Heart left ventricle (tissue), 16 donors: ENCODE results near the gene TRIAP1. TPM values are rescaled to one million over a fixed set of nuclear protein-coding genes. Genes with fewer than 3 reads are reported as not detected.

Experiments used
- ATAC-seq, 4 donors: fragments of 200-7000 bp; cut with Tn5 transposase; one replicate each; pipeline ENCODE4 v1.9.1; 2020 to 2022; ENCODE audit warnings: moderate library complexity in 4 of 4, mild to moderate bottlenecking in 3 of 4, moderate number of reproducible peaks in 1 of 4
- DNase-seq, 5 donors: peaks; one replicate each; pipeline ENCODE4 v3.0.0-alpha.2; 2020
- H3K27ac ChIP-seq, 12 donors: fragments of 200-600 bp; sonication (generic) in 4 of 12; one replicate each; pipeline versions ENCODE4 v1.5.0 to v1.8.0; 2016 to 2022; ENCODE audit warnings: mild to moderate bottlenecking in 2 of 12
- H3K27me3 ChIP-seq, 9 donors: fragments of 200-600 bp; sonication (generic) in 2 of 9; one replicate each; pipeline versions ENCODE4 v1.5.1 to v1.8.0; 2016 to 2022; ENCODE audit warnings: mild to moderate bottlenecking in 3 of 9
- H3K36me3 ChIP-seq, 9 donors: fragments of 200-600 bp; sonication (generic) in 2 of 9; one replicate each; pipeline versions ENCODE4 v1.5.0 to v1.8.0; 2018 to 2022; ENCODE audit warnings: mild to moderate bottlenecking in 2 of 9
- H3K4me1 ChIP-seq, 12 donors: fragments of 200-600 bp; sonication (generic) in 4 of 12; one replicate each; pipeline versions ENCODE4 v1.5.0 to v1.8.0; 2016 to 2022; ENCODE audit warnings: mild to moderate bottlenecking in 3 of 12
- H3K4me3 ChIP-seq, 12 donors: fragments of 200-600 bp; sonication (generic) in 4 of 12; one replicate each; pipeline versions ENCODE4 v1.5.0 to v1.8.0; 2017 to 2022; ENCODE audit warnings: mild to moderate bottlenecking in 9 of 12, moderate library complexity in 4 of 12
- H3K9me3 ChIP-seq, 12 donors: fragments of 200-600 bp; sonication (generic) in 4 of 12; one replicate each; pipeline versions ENCODE4 v1.5.0 to v1.8.0; 2016 to 2022; ENCODE audit warnings: mild to moderate bottlenecking in 1 of 12
- POLR2A ChIP-seq, 2 donors: fragments of 450-650 bp; IDR thresholded peaks; one replicate each; pipeline ENCODE4 v1.6.1; 2017; ENCODE audit warnings: antibody characterized with exemption in 2 of 2, mild to moderate bottlenecking in 2 of 2, moderate library complexity in 2 of 2
- WGBS, 4 donors: extraction: QIAGEN DNeasy Blood & Tissue Kit in 2 of 4; methylation state at CpG; one replicate each; pipeline versions ENCODE4 v1.1.5 to v1.1.7; 2013 to 2018; 5-methylcytosine and 5-hydroxymethylcytosine counted together
- intact Hi-C, 10 donors: fragments of 100-400 bp; cut with DNase I; formaldehyde crosslinking; loops; one replicate each; pipeline versions ENCODE4 v1.11.1 to v1.14.2; 2022
- polyA plus RNA-seq, 2 donors: library from polyadenylated mRNA; stranded (reverse); fragments of 200-250 nt; gene quantifications; one replicate each; pipeline ENCODE4 v1.2.3, GENCODE V29; 2013
- total RNA-seq, 9 donors: library from RNA; depleted of rRNA in 2 of 9; stranded (reverse); fragments of >200 nt in 2 of 9; fragmentation: NEBNext Ultra II Directional in 3 of 9; extraction: Animal tissue kit (Norgen Biotek cat#: 25700) in 3 of 9; gene quantifications; one replicate each; pipeline versions ENCODE4 v1.1.0 to v1.2.4, GENCODE V29; 2016 to 2023
- TF ChIP-seq, protein P1 (sequence below), 12 donors: fragments of 200-600 bp; sonication (generic) in 4 of 12; IDR thresholded peaks; one replicate each; pipeline versions ENCODE4 v1.5.0 to v1.8.0; 2018 to 2022; ENCODE audit warnings: antibody characterized with exemption in 12 of 12, mild to moderate bottlenecking in 5 of 12
- donor health status: ischemic (EF 13 %, LVEDD 7.1; RV severe dilation, severe dysfunction).
- donor health status: healthy with polysubstance abuse.
- donor health status: DM: no; HTN: yes; CAD: no.
- donor health status: DM: no; HTN: no; CAD: no.
- donor health status: ischemic (EF 25% LVEDD 6.9; RV normal size, moderate dysfunction).
- donor health status: ischemic (EF 25% LVEDD 5.7; RV mildly dilated, moderate dysfunction).
- donor health status: healthy.
- donor health status: DM: yes; HTN: yes; CAD: no.
- donor health status: ischemic (EF 35%, LVEDD 5.7; RV mildly dilated, moderate dysfunction).
- donor health status: nonischemic (EF 11% LVEDD 7.7; RV severe dilation, severe dysfunction).
- donor health status: DM: yes; HTN: yes; CAD: no.
- donor health status: PGD.
- donor health status: ischemic (EF 29% LVEDD 5.4; RV normal size, mild dysfunction).
- donor health status: nonischemic (EF 23%, LVEDD 6.1; RV moderate dilation, normal function).

Gene TRIAP1
- total and polyA plus RNA-seq, 11 donors: 6.4 to 34.9 (median 15.1) TPM

DNA sequence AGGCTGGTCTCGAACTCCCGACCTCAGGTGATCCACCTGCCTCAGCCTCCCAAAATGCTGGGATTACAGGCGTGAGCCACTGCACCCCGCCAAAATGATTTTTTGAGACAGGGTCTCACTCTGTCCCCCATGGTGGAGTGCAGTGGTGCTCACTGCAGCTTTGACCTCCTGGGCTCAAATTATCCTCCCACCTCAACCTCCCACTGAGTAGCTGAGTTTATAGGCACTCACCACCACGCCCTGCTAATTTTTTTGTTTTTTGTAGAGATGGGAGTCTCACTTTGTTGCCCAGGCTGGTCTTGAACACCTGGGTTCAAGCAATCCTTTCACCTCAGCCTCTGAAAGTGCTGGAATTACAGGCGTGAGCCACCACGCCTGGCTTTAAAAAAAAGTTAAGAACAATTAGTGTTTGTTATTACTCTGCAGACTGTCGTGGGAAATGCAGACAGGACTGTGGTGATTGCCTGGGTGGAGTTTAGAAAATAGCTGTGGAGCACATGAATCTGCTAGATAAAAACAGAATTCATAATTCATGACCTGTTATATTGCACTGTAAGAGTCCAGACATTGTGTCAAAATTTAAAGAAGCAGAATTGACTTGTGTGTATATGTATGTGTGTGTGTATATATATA, 17.5 kb downstream of the TRIAP1 start:
- intact Hi-C loops: no loop called here
- no peak for TF ChIP-seq POLR2A (IDR thresholded peaks at IDR 0.05)
- TF ChIP-seq, protein P1, sequence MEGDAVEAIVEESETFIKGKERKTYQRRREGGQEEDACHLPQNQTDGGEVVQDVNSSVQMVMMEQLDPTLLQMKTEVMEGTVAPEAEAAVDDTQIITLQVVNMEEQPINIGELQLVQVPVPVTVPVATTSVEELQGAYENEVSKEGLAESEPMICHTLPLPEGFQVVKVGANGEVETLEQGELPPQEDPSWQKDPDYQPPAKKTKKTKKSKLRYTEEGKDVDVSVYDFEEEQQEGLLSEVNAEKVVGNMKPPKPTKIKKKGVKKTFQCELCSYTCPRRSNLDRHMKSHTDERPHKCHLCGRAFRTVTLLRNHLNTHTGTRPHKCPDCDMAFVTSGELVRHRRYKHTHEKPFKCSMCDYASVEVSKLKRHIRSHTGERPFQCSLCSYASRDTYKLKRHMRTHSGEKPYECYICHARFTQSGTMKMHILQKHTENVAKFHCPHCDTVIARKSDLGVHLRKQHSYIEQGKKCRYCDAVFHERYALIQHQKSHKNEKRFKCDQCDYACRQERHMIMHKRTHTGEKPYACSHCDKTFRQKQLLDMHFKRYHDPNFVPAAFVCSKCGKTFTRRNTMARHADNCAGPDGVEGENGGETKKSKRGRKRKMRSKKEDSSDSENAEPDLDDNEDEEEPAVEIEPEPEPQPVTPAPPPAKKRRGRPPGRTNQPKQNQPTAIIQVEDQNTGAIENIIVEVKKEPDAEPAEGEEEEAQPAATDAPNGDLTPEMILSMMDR (IDR thresholded peaks at IDR 0.05): no peak
- Histone ChIP-seq H3K9me3 (no peaks in the 10 kb centered on the region), H3K4me3 (no peak overlapping the region), H3K27ac (no peak overlapping the region), H3K36me3 (no peaks in the 10 kb centered on the region), H3K4me1 (peaks cover 0 to 4% (median 0%) of the 10 kb centered on the region in 12 donors), H3K27me3 (peaks cover 0 to 4% (median 0%) of the 10 kb centered on the region in 9 donors)
- ATAC-seq (no peak), DNase-seq (no peak)
- whole genome bisulfite sequencing, 4 donors: 63 to 72% (median 67%) methylated on average over 8 of the region's 8 CpGs

GRCh38 chr12:120425797-120426196, 20.4 kb downstream of the TRIAP1 start:
- 55 to 74% (median 59%) methylated on average over 3 of the region's 3 CpGs for WGBS, 4 donors
- intact Hi-C loops: no loop called here
- TF ChIP-seq, protein P1 (IDR thresholded peaks at IDR 0.05): no peak
- TF ChIP-seq POLR2A (IDR thresholded peaks at IDR 0.05): no peak
- no peaks in the 10 kb centered on the region for H3K9me3 ChIP-seq
- DNase-seq (no peak), ATAC-seq (peak in 3 of 4 donors; percentile 53 to 76 (median 70))
- no peaks in the 10 kb centered on the region for H3K36me3 ChIP-seq
- peaks cover 0 to 4% (median 0%) of the 10 kb centered on the region in 9 donors for H3K27me3 ChIP-seq
- no peak overlapping the region for H3K27ac ChIP-seq
- no peak overlapping the region for H3K4me3 ChIP-seq
- H3K4me1 ChIP-seq: peaks cover 0 to 4% (median 0%) of the 10 kb centered on the region in 12 donors

- Histone ChIP-seq H3K9me3 (no peaks in the 10 kb centered on the region), H3K4me1 (no peaks in the 10 kb centered on the region), H3K27ac (no peak overlapping the region), H3K4me3 (no peak overlapping the region), H3K27me3 (no peaks in the 10 kb centered on the region), H3K36me3 (no peaks in the 10 kb centered on the region)
- intact Hi-C loops: no loop called here
- 61 to 76% (median 71%) methylated on average over 7 of the region's 7 CpGs for WGBS, 4 donors
- DNase-seq (no peak), ATAC-seq (no peak)
- no peak for TF ChIP-seq POLR2A (IDR thresholded peaks at IDR 0.05)
Measured at GRCh38 chr12:120422892-120423456, 23.2 kb downstream of the TRIAP1 start.

GRCh38 chr12:120421701-120422100, 24.5 kb downstream of the TRIAP1 start:
- intact Hi-C loops: no loop called here
- H3K4me1 ChIP-seq: no peaks in the 10 kb centered on the region
- no peak overlapping the region for H3K4me3 ChIP-seq
- H3K36me3 ChIP-seq: no peaks in the 10 kb centered on the region
- no peaks in the 10 kb centered on the region for H3K9me3 ChIP-seq
- TF ChIP-seq, protein P1 (IDR thresholded peaks at IDR 0.05): no peak
- no peak for TF ChIP-seq POLR2A (IDR thresholded peaks at IDR 0.05)
- 79 to 91% (median 82%) methylated on average over 4 of the region's 4 CpGs for WGBS, 4 donors
- no peak overlapping the region for H3K27ac ChIP-seq
- H3K27me3 ChIP-seq: no peaks in the 10 kb centered on the region
- ATAC-seq (no peak), DNase-seq (no peak)
